HEK293 (cell line): ENCODE data around the gene GPR162.

Experiments used
- CTCF ChIP-seq: fragments of 450-650 bp; formaldehyde crosslinking; IDR thresholded peaks from 2 replicates; pipeline ENCODE4 v1.5.1; 2016; ENCODE audit warnings: missing biosample characterization, missing genetic modification characterization
- GLI4 ChIP-seq: fragments of 450-650 bp; formaldehyde crosslinking; IDR thresholded peaks from 2 replicates; pipeline ENCODE4 v1.5.1; 2016; ENCODE audit warnings: missing biosample characterization, missing genetic modification characterization
- ZEB2 ChIP-seq: fragments of 450-650 bp; formaldehyde crosslinking; IDR thresholded peaks from 2 replicates; pipeline ENCODE4 v1.5.1; 2016; ENCODE audit warnings: missing biosample characterization, missing genetic modification characterization
- ZNF169 ChIP-seq: fragments of 450-650 bp; formaldehyde crosslinking; IDR thresholded peaks from 2 replicates; pipeline ENCODE4 v1.5.1; 2016; ENCODE audit warnings: missing biosample characterization, missing genetic modification characterization
- ZNF221 ChIP-seq: fragments of 450-650 bp; formaldehyde crosslinking; IDR thresholded peaks from 2 replicates; pipeline ENCODE4 v1.5.1; 2017; ENCODE audit warnings: missing biosample characterization, missing genetic modification characterization, borderline replicate concordance
- ZNF23 ChIP-seq: fragments of 450-650 bp; formaldehyde crosslinking; IDR thresholded peaks from 2 replicates; pipeline ENCODE4 v1.5.1; 2016; ENCODE audit warnings: missing biosample characterization, missing genetic modification characterization, borderline replicate concordance
- ZNF391 ChIP-seq: fragments of 450-650 bp; formaldehyde crosslinking; IDR thresholded peaks from 2 replicates; pipeline ENCODE4 v1.5.1; 2016; ENCODE audit warnings: low read depth, missing biosample characterization, missing genetic modification characterization, borderline replicate concordance
- ZNF518A ChIP-seq: fragments of 450-650 bp; formaldehyde crosslinking; conservative IDR thresholded peaks from 2 replicates; pipeline ENCODE4 v1.5.1; 2016; ENCODE audit warnings: low read depth, missing biosample characterization, missing genetic modification characterization
- ZNF560 ChIP-seq: fragments of 450-650 bp; formaldehyde crosslinking; IDR thresholded peaks from 2 replicates; pipeline ENCODE4 v1.5.1; 2017; ENCODE audit warnings: missing biosample characterization, missing genetic modification characterization, borderline replicate concordance
- ZNF670 ChIP-seq: fragments of 450-650 bp; formaldehyde crosslinking; IDR thresholded peaks from 2 replicates; pipeline ENCODE4 v1.5.1; 2016; ENCODE audit warnings: missing biosample characterization, missing genetic modification characterization, low read depth
- ZNF768 ChIP-seq: fragments of 450-650 bp; formaldehyde crosslinking; IDR thresholded peaks from 2 replicates; pipeline ENCODE4 v1.5.1; 2018; ENCODE audit warnings: missing biosample characterization, mild to moderate bottlenecking, missing genetic modification characterization
- ZNF776 ChIP-seq: fragments of 450-650 bp; formaldehyde crosslinking; IDR thresholded peaks from 2 replicates; pipeline ENCODE4 v1.5.0; 2017; ENCODE audit warnings: missing biosample characterization, missing genetic modification characterization, borderline replicate concordance
- ZNF777 ChIP-seq: fragments of 450-650 bp; formaldehyde crosslinking; IDR thresholded peaks from 2 replicates; pipeline ENCODE4 v1.5.1; 2017; ENCODE audit warnings: missing biosample characterization, missing genetic modification characterization, borderline replicate concordance
- ZSCAN23 ChIP-seq: fragments of 450-650 bp; formaldehyde crosslinking; IDR thresholded peaks from 2 replicates; pipeline ENCODE4 v1.5.1; 2016; ENCODE audit warnings: missing biosample characterization, missing genetic modification characterization

GRCh38 chr12:6784761-6785160 is 36.9 kb upstream of the GPR162 start:
- no peak for TF ChIP-seq CTCF (tag by site-specific recombination)
- TF ChIP-seq GLI4 (tag by site-specific recombination): no peak
- TF ChIP-seq ZNF518A (tag by site-specific recombination): no peak
- no peak for TF ChIP-seq ZSCAN23 (tag by site-specific recombination)
- TF ChIP-seq ZNF221: no peak
- TF ChIP-seq ZNF391: no peak
- no peak for TF ChIP-seq ZNF768 (tag by site-specific recombination)
- no peak for TF ChIP-seq ZNF776 (tag by site-specific recombination)
- TF ChIP-seq ZNF670: no peak
- TF ChIP-seq ZNF23: no peak
- no peak for TF ChIP-seq ZNF169
- TF ChIP-seq ZEB2 (tag by site-specific recombination): no peak
- no peak for TF ChIP-seq ZNF560
- no peak for TF ChIP-seq ZNF777 (tag by site-specific recombination)
